Measurements from ENCODE around the gene NOP9.
"Not testable (repeated sequence)": the region's sequence is repeated elsewhere in the genome, so short reads cannot be mapped to it uniquely, and the experiment has no call there.

The NOP9 gene

GRCh38 chr14:24347134-24347533, 47.5 kb downstream of the NOP9 start:
- DNase-seq (ENCODE audit: low spot score), result no peak
- no peak for TF ChIP-seq CTCF (IDR thresholded peaks at IDR 0.05; ENCODE audit: borderline replicate concordance, control extremely low read depth, extremely low read depth, insufficient read depth, missing control alignments)
- in situ Hi-C loops (cut with MboI; ENCODE audit: low sequenced_read_pairs, unreplicated experiment), result loop anchor here (25.0 kb wide), 1 partner anchor 340 kb away; no protein-coding TSS in a partner anchor

DNA sequence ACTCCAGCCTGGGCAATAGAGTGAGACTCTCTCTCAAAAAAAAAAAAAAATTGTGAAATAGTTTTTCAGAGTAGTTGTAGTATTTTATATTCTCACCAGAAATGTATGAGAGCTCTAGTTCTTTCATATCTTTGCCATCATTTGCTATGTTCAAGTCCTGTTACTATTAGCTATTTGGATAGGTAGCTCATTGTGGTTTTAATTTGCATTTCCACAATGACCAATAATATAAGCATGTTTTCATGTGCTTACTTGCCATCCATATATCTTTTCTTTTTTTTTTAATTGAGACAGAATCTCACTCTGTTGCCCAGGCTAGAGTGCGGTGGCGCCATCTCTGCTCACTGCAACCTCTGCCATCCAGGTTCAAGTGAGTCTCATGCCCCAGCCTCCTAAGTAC, 48.5 kb downstream of the NOP9 start:
- DNase-seq (ENCODE audit: low spot score), result no peak
- no peak for TF ChIP-seq CTCF (IDR thresholded peaks at IDR 0.05; ENCODE audit: borderline replicate concordance, control extremely low read depth, extremely low read depth, insufficient read depth, missing control alignments)
- in situ Hi-C loops (cut with MboI; ENCODE audit: low sequenced_read_pairs, unreplicated experiment), result loop anchor here (25.0 kb wide), 1 partner anchor 339 kb away; no protein-coding TSS in a partner anchor

- no peak for TF ChIP-seq CTCF (IDR thresholded peaks at IDR 0.05; ENCODE audit: borderline replicate concordance, control extremely low read depth, extremely low read depth, insufficient read depth, missing control alignments)
- in situ Hi-C loops (cut with MboI; ENCODE audit: low sequenced_read_pairs, unreplicated experiment), result loop anchor here (25.0 kb wide), 1 partner anchor 338 kb away; no protein-coding TSS in a partner anchor
- DNase-seq (ENCODE audit: low spot score), result no peak
These were observed 50.1 kb downstream of the NOP9 start for GRCh38 chr14:24349742-24350141.

GRCh38 chr14:24351517-24351916, 51.9 kb downstream of the NOP9 start:
- DNase-seq (ENCODE audit: low spot score), result no peak
- in situ Hi-C loops (cut with MboI; ENCODE audit: low sequenced_read_pairs, unreplicated experiment), result no loop called here

DNA sequence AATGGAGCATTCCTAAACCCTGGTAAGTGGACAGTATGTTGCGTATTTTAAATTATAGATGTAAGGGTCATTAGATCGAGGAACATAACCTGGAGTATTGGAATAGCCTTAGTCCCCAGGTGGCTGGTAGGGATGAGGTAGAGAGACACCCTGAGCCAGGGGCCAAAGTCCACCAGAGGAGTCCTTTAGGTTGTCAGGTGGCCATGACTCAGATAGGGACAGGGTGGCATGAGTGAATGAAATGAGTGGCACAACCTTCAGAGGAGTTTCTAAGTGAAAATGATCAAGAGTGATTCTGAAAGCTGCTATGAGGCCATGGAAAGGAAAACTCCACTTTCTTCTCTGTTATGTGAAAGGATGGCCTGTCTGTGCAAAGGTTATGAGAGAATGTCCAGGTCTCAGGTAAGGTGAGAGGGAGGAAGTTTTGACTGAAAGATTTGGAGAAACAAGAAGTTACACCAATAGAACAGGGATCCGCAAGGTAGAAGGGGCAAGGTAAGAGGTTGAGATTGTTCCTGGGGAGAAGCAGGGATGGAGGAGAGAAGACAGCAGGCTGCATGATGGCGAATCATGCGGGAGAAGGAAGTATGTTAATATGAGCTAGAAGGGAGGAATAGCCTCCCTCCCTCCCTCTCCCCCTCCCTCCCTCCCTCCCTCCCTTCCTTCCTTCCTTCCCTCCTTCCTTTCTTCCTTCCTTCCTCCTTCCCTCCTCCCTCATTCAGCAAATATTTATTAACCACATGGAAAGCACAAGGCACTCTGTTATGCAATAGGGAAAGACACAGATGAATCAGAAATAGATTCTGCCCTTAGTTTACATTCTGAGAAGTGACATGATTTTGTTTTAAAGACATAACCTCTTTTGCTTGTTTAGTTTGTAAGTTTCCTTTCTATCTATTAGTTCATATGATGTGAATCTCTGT, 54.2 kb downstream of the NOP9 start:
- in situ Hi-C loops (cut with MboI; ENCODE audit: low sequenced_read_pairs, unreplicated experiment), result no loop called here
- DNase-seq (ENCODE audit: low spot score), result no peak
- TF ChIP-seq CTCF (IDR thresholded peaks at IDR 0.05; ENCODE audit: borderline replicate concordance, control extremely low read depth, extremely low read depth, insufficient read depth, missing control alignments), result no peak

More at GRCh38 chr14:24351517-24351916, 51.9 kb downstream of the NOP9 start:
- TF ChIP-seq CTCF (IDR thresholded peaks at IDR 0.05; ENCODE audit: borderline replicate concordance, control extremely low read depth, extremely low read depth, insufficient read depth, missing control alignments), result no peak

- DNase-seq (ENCODE audit: low spot score); in situ Hi-C loops (cut with MboI; ENCODE audit: low sequenced_read_pairs, unreplicated experiment): not testable (repeated sequence)
These were observed 54.8 kb downstream of the NOP9 start for GRCh38 chr14:24354482-24354825.

DNA sequence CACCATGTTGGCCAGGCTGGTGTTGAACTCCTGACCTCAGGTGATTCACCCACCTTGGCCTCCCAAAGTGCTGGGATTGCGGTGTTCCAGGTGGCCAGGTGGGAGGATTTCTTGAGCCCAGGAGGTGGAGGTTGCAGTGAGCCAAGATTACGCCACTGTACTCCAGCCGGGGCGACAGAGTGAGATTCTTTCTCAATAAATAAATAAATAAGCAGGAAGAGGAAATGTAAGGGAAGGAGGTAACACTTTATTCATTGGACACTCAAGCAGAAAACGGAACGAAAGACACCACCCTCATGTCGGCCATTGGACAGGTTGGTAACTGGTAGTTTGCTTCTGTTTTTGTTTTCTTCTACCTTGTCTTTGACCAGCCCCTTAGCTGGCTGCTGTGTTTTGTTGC, 55.4 kb downstream of the NOP9 start:
- TF ChIP-seq CTCF (IDR thresholded peaks at IDR 0.05; ENCODE audit: borderline replicate concordance, control extremely low read depth, extremely low read depth, insufficient read depth, missing control alignments), result no peak
- DNase-seq (ENCODE audit: low spot score), result no peak
- in situ Hi-C loops (cut with MboI; ENCODE audit: low sequenced_read_pairs, unreplicated experiment), result no loop called here

Data from GM13976 (cell line).